GM12801 (cell line): Measurements from ENCODE around the gene SLC7A4.

ENCODE experiments used
- CTCF ChIP-seq: IDR thresholded peaks from one replicate; pipeline ENCODE4 v1.5.1; 2011; ENCODE audit warnings: control low read depth; ENCODE audit not compliant: insufficient read length; ENCODE audit errors: extremely low read depth

SLC7A4 gene

GRCh38 chr22:21000987-21001600 is 31.3 kb downstream of the SLC7A4 start:
- no peak for TF ChIP-seq CTCF

GRCh38 chr22:21000207-21000986 is 32.0 kb downstream of the SLC7A4 start:
- no peak for TF ChIP-seq CTCF

- TF ChIP-seq CTCF = no peak
Observed at GRCh38 chr22:20999350-21000206, 32.8 kb downstream of the SLC7A4 start.

GRCh38 chr22:20998411-20999336 is 33.7 kb downstream of the SLC7A4 start:
- no peak for TF ChIP-seq CTCF

- no peak for TF ChIP-seq CTCF
Observed at GRCh38 chr22:20997536-20998257, 34.7 kb downstream of the SLC7A4 start.

- TF ChIP-seq CTCF = no peak
Observed at GRCh38 chr22:20996598-20997535, 35.5 kb downstream of the SLC7A4 start.
